ENCODE results near the gene PDSS2. TPM values are rescaled to one million over a fixed set of nuclear protein-coding genes. Genes with fewer than 3 reads are reported as not detected.
"Not testable (repeated sequence)": the region's sequence is repeated elsewhere in the genome, so short reads cannot be mapped to it uniquely, and the experiment has no call there.

Gene PDSS2
- total and polyA plus RNA-seq, 9 donors, result 6.6 to 10.2 (median 7.3) TPM

GRCh38 chr6:107154801-107155160 lies 304.6 kb downstream of the PDSS2 start:
- H3K4me1 ChIP-seq (ENCODE audit: control insufficient read depth, insufficient read depth, low read length), result no peaks in the 10 kb centered on the region
- no peaks in the 10 kb centered on the region for H3K36me3 ChIP-seq (ENCODE audit: control insufficient read depth, insufficient read depth, low read length)
- H3K27me3 ChIP-seq (ENCODE audit: control insufficient read depth, insufficient read depth, low read length), result no peaks in the 10 kb centered on the region
- H3K9me3 ChIP-seq (replicated peaks; ENCODE audit: control insufficient read depth, low read depth, low read length), result no peaks in the 10 kb centered on the region
- no peak overlapping the region for H3K27ac ChIP-seq (ENCODE audit: low read length)
- DNase-seq, result no peak
- WGBS (ENCODE audit: insufficient coverage), result no CpG with 5 or more reads among the region's 2 CpGs
- H3K4me3 ChIP-seq (ENCODE audit: low read length), result no peak overlapping the region

GRCh38 chr6:107154131-107154800 lies 305.1 kb downstream of the PDSS2 start:
- H3K9me3 ChIP-seq (replicated peaks; ENCODE audit: control insufficient read depth, low read depth, low read length), result no peaks in the 10 kb centered on the region
- no peaks in the 10 kb centered on the region for H3K4me1 ChIP-seq (ENCODE audit: control insufficient read depth, insufficient read depth, low read length)
- 65% methylated on average over 7 of the region's 12 CpGs for WGBS (ENCODE audit: insufficient coverage)
- H3K27ac ChIP-seq (ENCODE audit: low read length), result no peak overlapping the region
- no peaks in the 10 kb centered on the region for H3K27me3 ChIP-seq (ENCODE audit: control insufficient read depth, insufficient read depth, low read length)
- DNase-seq, result peak; percentile 20
- no peak overlapping the region for H3K4me3 ChIP-seq (ENCODE audit: low read length)
- no peaks in the 10 kb centered on the region for H3K36me3 ChIP-seq (ENCODE audit: control insufficient read depth, insufficient read depth, low read length)

- WGBS (ENCODE audit: insufficient coverage), result 100% methylated on average over 2 of the region's 8 CpGs
- Histone ChIP-seq H3K9me3 (replicated peaks; ENCODE audit: control insufficient read depth, low read depth, low read length) (no peaks in the 10 kb centered on the region), H3K36me3 (ENCODE audit: control insufficient read depth, insufficient read depth, low read length) (no peaks in the 10 kb centered on the region), H3K4me3 (ENCODE audit: low read length) (no peak overlapping the region), H3K4me1 (ENCODE audit: control insufficient read depth, insufficient read depth, low read length) (no peaks in the 10 kb centered on the region), H3K27me3 (ENCODE audit: control insufficient read depth, insufficient read depth, low read length) (no peaks in the 10 kb centered on the region), H3K27ac (ENCODE audit: low read length) (no peak overlapping the region)
- no peak for DNase-seq
Observed at GRCh38 chr6:107152638-107153430, 306.5 kb downstream of the PDSS2 start.

GRCh38 chr6:107144666-107145065 lies 314.7 kb downstream of the PDSS2 start:
- Histone ChIP-seq H3K4me3 (ENCODE audit: low read length) (no peak overlapping the region), H3K4me1 (ENCODE audit: control insufficient read depth, insufficient read depth, low read length) (no peaks in the 10 kb centered on the region), H3K27ac (ENCODE audit: low read length) (no peak overlapping the region), H3K9me3 (replicated peaks; ENCODE audit: control insufficient read depth, low read depth, low read length) (no peaks in the 10 kb centered on the region), H3K27me3 (ENCODE audit: control insufficient read depth, insufficient read depth, low read length) (no peaks in the 10 kb centered on the region), H3K36me3 (ENCODE audit: control insufficient read depth, insufficient read depth, low read length) (no peaks in the 10 kb centered on the region)
- 92% methylated on average over 2 of the region's 4 CpGs for WGBS (ENCODE audit: insufficient coverage)
- DNase-seq, result no peak

GRCh38 chr6:107144014-107144413 lies 315.4 kb downstream of the PDSS2 start:
- Histone ChIP-seq H3K4me1 (ENCODE audit: control insufficient read depth, insufficient read depth, low read length) (no peaks in the 10 kb centered on the region), H3K9me3 (replicated peaks; ENCODE audit: control insufficient read depth, low read depth, low read length) (no peaks in the 10 kb centered on the region), H3K36me3 (ENCODE audit: control insufficient read depth, insufficient read depth, low read length) (no peaks in the 10 kb centered on the region), H3K27me3 (ENCODE audit: control insufficient read depth, insufficient read depth, low read length) (no peaks in the 10 kb centered on the region), H3K4me3 (ENCODE audit: low read length) (no peak overlapping the region), H3K27ac (ENCODE audit: low read length) (no peak overlapping the region)
- DNase-seq, result no peak

GRCh38 chr6:107140581-107140980 lies 318.8 kb downstream of the PDSS2 start:
- WGBS (ENCODE audit: insufficient coverage), result no CpG with 5 or more reads among the region's 3 CpGs
- H3K4me1 ChIP-seq (ENCODE audit: control insufficient read depth, insufficient read depth, low read length), result no peaks in the 10 kb centered on the region
- no peaks in the 10 kb centered on the region for H3K36me3 ChIP-seq (ENCODE audit: control insufficient read depth, insufficient read depth, low read length)
- no peak overlapping the region for H3K27ac ChIP-seq (ENCODE audit: low read length)
- DNase-seq, result no peak
- H3K4me3 ChIP-seq (ENCODE audit: low read length), result no peak overlapping the region
- H3K27me3 ChIP-seq (ENCODE audit: control insufficient read depth, insufficient read depth, low read length), result no peaks in the 10 kb centered on the region
- no peaks in the 10 kb centered on the region for H3K9me3 ChIP-seq (replicated peaks; ENCODE audit: control insufficient read depth, low read depth, low read length)

- not testable (repeated sequence) for H3K9me3 ChIP-seq (replicated peaks; ENCODE audit: control insufficient read depth, low read depth, low read length); H3K36me3 ChIP-seq (ENCODE audit: control insufficient read depth, insufficient read depth, low read length); H3K4me1 ChIP-seq (ENCODE audit: control insufficient read depth, insufficient read depth, low read length); DNase-seq; H3K27ac ChIP-seq (ENCODE audit: low read length); H3K27me3 ChIP-seq (ENCODE audit: control insufficient read depth, insufficient read depth, low read length); H3K4me3 ChIP-seq (ENCODE audit: low read length)
- 71% methylated on average over 1 of the region's 3 CpGs for WGBS (ENCODE audit: insufficient coverage)
Observed at GRCh38 chr6:107136324-107136723, 323.0 kb downstream of the PDSS2 start.

GRCh38 chr6:107135048-107135680 lies 324.2 kb downstream of the PDSS2 start:
- not testable (repeated sequence) for H3K9me3 ChIP-seq (replicated peaks; ENCODE audit: control insufficient read depth, low read depth, low read length); H3K27ac ChIP-seq (ENCODE audit: low read length); H3K27me3 ChIP-seq (ENCODE audit: control insufficient read depth, insufficient read depth, low read length); DNase-seq; H3K4me1 ChIP-seq (ENCODE audit: control insufficient read depth, insufficient read depth, low read length); H3K36me3 ChIP-seq (ENCODE audit: control insufficient read depth, insufficient read depth, low read length); H3K4me3 ChIP-seq (ENCODE audit: low read length)
- WGBS (ENCODE audit: insufficient coverage), result 87% methylated on average over 9 of the region's 14 CpGs

GRCh38 chr6:107132330-107132954 lies 326.9 kb downstream of the PDSS2 start:
- Histone ChIP-seq H3K4me1 (ENCODE audit: control insufficient read depth, insufficient read depth, low read length) (peaks cover 7% of the 10 kb centered on the region), H3K9me3 (replicated peaks; ENCODE audit: control insufficient read depth, low read depth, low read length) (no peaks in the 10 kb centered on the region), H3K27ac (ENCODE audit: low read length) (no peak overlapping the region), H3K4me3 (ENCODE audit: low read length) (no peak overlapping the region), H3K27me3 (ENCODE audit: control insufficient read depth, insufficient read depth, low read length) (no peaks in the 10 kb centered on the region), H3K36me3 (ENCODE audit: control insufficient read depth, insufficient read depth, low read length) (no peaks in the 10 kb centered on the region)
- WGBS (ENCODE audit: insufficient coverage), result 60% methylated on average over 1 of the region's 8 CpGs
- peak; percentile 32 for DNase-seq

GRCh38 chr6:107129370-107129925 lies 329.9 kb downstream of the PDSS2 start:
- H3K36me3 ChIP-seq (ENCODE audit: control insufficient read depth, insufficient read depth, low read length), result no peaks in the 10 kb centered on the region
- peaks cover 7% of the 10 kb centered on the region for H3K4me1 ChIP-seq (ENCODE audit: control insufficient read depth, insufficient read depth, low read length)
- no peak overlapping the region for H3K4me3 ChIP-seq (ENCODE audit: low read length)
- DNase-seq, result peak; percentile 15
- no peak overlapping the region for H3K27ac ChIP-seq (ENCODE audit: low read length)
- no peaks in the 10 kb centered on the region for H3K27me3 ChIP-seq (ENCODE audit: control insufficient read depth, insufficient read depth, low read length)
- H3K9me3 ChIP-seq (replicated peaks; ENCODE audit: control insufficient read depth, low read depth, low read length), result no peaks in the 10 kb centered on the region
- 72% methylated on average over 7 of the region's 9 CpGs for WGBS (ENCODE audit: insufficient coverage)

All from muscle of leg (tissue), 11 donors.